ENCODE data around the gene MEX3D.

GRCh38 chr19:1555487-1556389 lies 12.4 kb downstream of the MEX3D start:
- TF ChIP-seq CTCF (conservative IDR thresholded peaks at IDR 0.05; ENCODE audit: low read depth, low read length) (no peak), SMC3 (IDR thresholded peaks at IDR 0.05; ENCODE audit: low read depth, low read length) (no peak), POLR2A (IDR thresholded peaks at IDR 0.05; ENCODE audit: low read depth, low read length) (no peak), RAD21 (IDR thresholded peaks at IDR 0.05; ENCODE audit: low read length) (no peak), RCOR1 (IDR thresholded peaks at IDR 0.05; ENCODE audit: insufficient replicate concordance, low read length) (no peak), RFX5 (IDR thresholded peaks at IDR 0.05; ENCODE audit: low read depth, low read length) (no peak), CHD1 (IDR thresholded peaks at IDR 0.05; ENCODE audit: low read depth, low read length) (no peak), ELK1 (IDR thresholded peaks at IDR 0.05; ENCODE audit: borderline replicate concordance, low read depth, low read length) (no peak), MAFK (IDR thresholded peaks at IDR 0.05; ENCODE audit: low read depth, low read length) (no peak), MAZ (IDR thresholded peaks at IDR 0.05; ENCODE audit: borderline replicate concordance, low read depth, low read length) (no peak), BHLHE40 (IDR thresholded peaks at IDR 0.05; ENCODE audit: low read depth, low read length) (no peak), FOS (IDR thresholded peaks at IDR 0.05; ENCODE audit: low read depth, low read length) (no peak), CEBPB (IDR thresholded peaks at IDR 0.05; ENCODE audit: low read depth, low read length) (no peak)

Data from IMR-90 (cell line).